Adipose tissue (tissue), 3 donors: Measurements from ENCODE around the gene KPNB1. TPM values are rescaled to one million over a fixed set of nuclear protein-coding genes. Genes with fewer than 3 reads are reported as not detected.

Experiments
- H3K27ac ChIP-seq: one replicate; pipeline ENCODE4 v1.5.1; 2013; ENCODE audit warnings: low read depth, low read length
- WGBS, 3 donors: extraction: QIAGEN DNeasy Blood & Tissue Kit; methylation state at CpG; one replicate each; pipeline ENCODE4 v1.1.7; 2013; 5-methylcytosine and 5-hydroxymethylcytosine counted together
- polyA plus RNA-seq, 3 donors: library from polyadenylated mRNA; stranded (reverse); fragments of 200-250 nt; gene quantifications; one replicate each; pipeline ENCODE4 v1.2.3, GENCODE V29; 2013
- donor health status: healthy with polysubstance abuse.
- donor health status: Bipolar disorder and iron deficiency.
- donor health status: healthy.

The KPNB1 gene
- polyA plus RNA-seq, 3 donors = 40.6 to 99.5 (median 77.0) TPM

- H3K27ac ChIP-seq = no peak overlapping the region
- WGBS, 3 donors = 79 to 87% (median 86%) methylated on average over 5 of the region's 5 CpGs
Measured at GRCh38 chr17:47703671-47704070, 54.0 kb downstream of the KPNB1 start.

- WGBS, 3 donors = 46 to 82% (median 49%) methylated on average over 14 of the region's 14 CpGs
Measured at GRCh38 chr17:47704116-47704515, 54.4 kb downstream of the KPNB1 start.

GRCh38 chr17:47704736-47705135, 55.0 kb downstream of the KPNB1 start:
- WGBS, 3 donors = 61 to 70% (median 67%) methylated on average over 6 of the region's 6 CpGs
- H3K27ac ChIP-seq = no peak overlapping the region

More at GRCh38 chr17:47704116-47704515, 54.4 kb downstream of the KPNB1 start:
- H3K27ac ChIP-seq = no peak overlapping the region

- WGBS, 3 donors = 58 to 69% (median 62%) methylated on average over 12 of the region's 12 CpGs
- H3K27ac ChIP-seq = no peak overlapping the region
Measured at GRCh38 chr17:47705536-47706530, 56.1 kb downstream of the KPNB1 start.

GRCh38 chr17:47707056-47707804, 57.5 kb downstream of the KPNB1 start:
- WGBS, 3 donors = 71 to 78% (median 74%) methylated on average over 4 of the region's 4 CpGs
- H3K27ac ChIP-seq = no peak overlapping the region

GRCh38 chr17:47707884-47708283, 58.2 kb downstream of the KPNB1 start:
- no peak overlapping the region for H3K27ac ChIP-seq
- WGBS, 3 donors = 82 to 93% (median 92%) methylated on average over 3 of the region's 3 CpGs

GRCh38 chr17:47708312-47708863, 58.7 kb downstream of the KPNB1 start:
- no peak overlapping the region for H3K27ac ChIP-seq

GRCh38 chr17:47708864-47709541, 59.3 kb downstream of the KPNB1 start:
- 51 to 79% (median 70%) methylated on average over 66 to 89 of the region's 89 CpGs for WGBS, 3 donors
- H3K27ac ChIP-seq = no peak overlapping the region

More at GRCh38 chr17:47708312-47708863, 58.7 kb downstream of the KPNB1 start:
- 59 to 84% (median 76%) methylated on average over 21 to 31 of the region's 31 CpGs for WGBS, 3 donors

GRCh38 chr17:47709594-47709993, 59.9 kb downstream of the KPNB1 start:
- WGBS, 3 donors = 88 to 93% (median 90%) methylated on average over 3 of the region's 3 CpGs
- H3K27ac ChIP-seq = no peak overlapping the region

GRCh38 chr17:47711366-47712099, 61.8 kb downstream of the KPNB1 start:
- 91 to 92% (median 92%) methylated on average over 15 of the region's 15 CpGs for WGBS, 3 donors
- no peak overlapping the region for H3K27ac ChIP-seq

GRCh38 chr17:47712330-47713023, 62.8 kb downstream of the KPNB1 start:
- WGBS, 3 donors = 47 to 56% (median 49%) methylated on average over 5 of the region's 5 CpGs
- no peak overlapping the region for H3K27ac ChIP-seq

- WGBS, 3 donors = 41 to 58% (median 41%) methylated on average over 15 of the region's 15 CpGs
- H3K27ac ChIP-seq = no peak overlapping the region
Measured at GRCh38 chr17:47713980-47714700, 64.4 kb downstream of the KPNB1 start.

GRCh38 chr17:47714773-47715396, 65.2 kb downstream of the KPNB1 start:
- whole genome bisulfite sequencing, 3 donors = 63 to 79% (median 77%) methylated on average over 6 of the region's 6 CpGs
- no peak overlapping the region for H3K27ac ChIP-seq

GRCh38 chr17:47715669-47716325, 66.1 kb downstream of the KPNB1 start:
- no peak overlapping the region for H3K27ac ChIP-seq
- WGBS, 3 donors = 62 to 76% (median 62%) methylated on average over 10 of the region's 10 CpGs

- WGBS, 3 donors = 85 to 93% (median 86%) methylated on average over 3 of the region's 3 CpGs
- H3K27ac ChIP-seq = no peak overlapping the region
Measured at GRCh38 chr17:47716375-47716774, 66.7 kb downstream of the KPNB1 start.

GRCh38 chr17:47717261-47717697, 67.6 kb downstream of the KPNB1 start:
- WGBS, 3 donors = 38 to 66% (median 52%) methylated on average over 2 of the region's 2 CpGs

More at GRCh38 chr17:47717261-47717697, 67.6 kb downstream of the KPNB1 start:
- no peak overlapping the region for H3K27ac ChIP-seq
